Metanephros (tissue), 2 donors: Measurements from ENCODE around the gene PIRT. TPM values are rescaled to one million over a fixed set of nuclear protein-coding genes. Genes with fewer than 3 reads are reported as not detected.

Experiments
- small RNA-seq: library from RNA; depleted of rRNA; stranded (forward); fragments of <200 nt; gene quantifications from one replicate; pipeline ENCODE3, GENCODE V24; 2014; ENCODE audit warnings: low replicate concordance
- total RNA-seq: library from RNA; depleted of rRNA; stranded (reverse); fragments of >200 nt; gene quantifications from one replicate; pipeline ENCODE4 v1.2.3, GENCODE V29; 2014

The PIRT gene
- not detected for total RNA-seq

DNA sequence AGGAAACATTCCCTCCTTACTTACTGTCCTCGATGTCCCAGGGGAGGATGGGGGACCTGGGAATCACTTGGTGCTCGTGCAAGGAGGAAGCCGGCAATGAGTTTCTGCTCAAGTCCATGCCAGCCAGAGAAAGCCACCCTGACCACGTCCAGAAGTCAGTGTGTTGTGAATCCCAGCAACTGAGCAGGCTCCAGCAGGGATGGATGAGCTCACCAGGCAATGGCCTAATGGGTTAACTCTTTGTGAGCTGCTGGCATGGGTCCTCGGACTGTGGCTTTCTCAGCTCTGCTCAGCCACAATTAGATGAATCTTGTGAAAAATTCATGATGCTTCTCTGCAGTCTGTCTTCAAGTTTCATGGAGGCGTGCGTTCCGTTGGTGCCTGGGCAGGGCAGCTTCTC, at the start of gene PIRT:
Gene PIRT (minus strand): TSS at position 167 of the 400 bp plus-strand sequence. CDS start 12,442 bp downstream, outside the sequence.

DNA sequence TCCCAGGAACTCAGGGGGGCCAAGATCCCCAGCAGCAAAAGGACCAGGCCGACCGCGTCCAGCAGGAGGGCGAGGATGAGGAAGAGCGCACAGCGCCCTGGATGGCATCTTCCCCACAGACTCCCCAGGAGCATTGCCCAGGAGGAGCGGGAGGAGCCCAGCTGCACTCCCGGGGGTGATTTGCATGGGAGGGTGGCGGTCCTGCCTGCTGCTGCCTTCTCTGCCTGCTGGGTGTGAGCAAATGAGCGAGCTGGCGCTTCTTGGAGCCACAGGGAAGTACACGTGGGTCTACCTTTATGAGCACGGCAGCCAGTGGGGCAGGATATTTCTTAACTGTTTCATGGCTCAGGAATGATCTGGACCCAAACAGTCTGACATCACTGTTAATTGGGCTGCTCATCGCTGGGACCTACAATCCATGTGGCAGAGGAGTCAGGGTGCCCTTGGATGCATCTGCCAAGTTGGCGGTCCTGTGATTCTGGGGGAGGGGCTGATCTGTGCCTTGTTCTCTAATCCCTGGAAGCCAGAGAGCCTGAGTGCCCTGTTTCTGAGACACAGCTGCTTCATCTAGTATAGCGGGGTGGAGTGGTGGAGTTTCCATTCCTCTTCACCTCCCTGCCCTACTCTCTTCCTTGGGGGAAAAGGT, 33.9 kb downstream of the PIRT start, which contains the start of gene TMEM238L:
Gene TMEM238L (minus strand): TSS at position 270 of the 646 bp plus-strand sequence. CDS start 136 bp downstream, at position 134.

Small RNA genes within 50 kb of the gene (small RNA-seq; reads per million reads assigned to genes)
- gene AC015908.2 (not detected), gene RNU6-1065P (not detected), gene TMEM238L (not detected)

Other genes with a start within 250 kb of the PIRT start
- gene MYH3, start 180.8 kb downstream of the PIRT start, total RNA-seq, result 802 TPM
- 86.5 TPM for gene SCO1, start 140.6 kb downstream of the PIRT start, total RNA-seq
- gene ADPRM, start 140.5 kb downstream of the PIRT start, total RNA-seq, result 15.9 TPM
- gene TMEM220, start 108.1 kb downstream of the PIRT start, total RNA-seq, result 4.1 TPM
- 5.0 TPM for gene TMEM238L, start 34.0 kb downstream of the PIRT start, total RNA-seq